Right atrium auricular region (tissue), 2 donors: Measurements from ENCODE around the gene GTSF1L. TPM values are rescaled to one million over a fixed set of nuclear protein-coding genes. Genes with fewer than 3 reads are reported as not detected.

Experiments used
- DNase-seq: peaks from one replicate; pipeline ENCODE4 v3.0.0-alpha.2; 2019; ENCODE audit warnings: low spot score
- H3K27ac ChIP-seq, 2 donors: fragments of 200-600 bp; sonication (generic); 1 replicate in 1 of 2; 2 replicates in 1 of 2; pipeline ENCODE4 v1.5.1; 2016 to 2019
- H3K27me3 ChIP-seq, 2 donors: fragments of 200-600 bp; sonication (generic); one replicate each; pipeline versions ENCODE4 v1.5.1 to v1.6.0; 2017 to 2019
- H3K36me3 ChIP-seq: fragments of 200-600 bp; sonication (generic); one replicate; pipeline ENCODE4 v1.5.1; 2016
- H3K4me1 ChIP-seq, 2 donors: fragments of 200-600 bp; sonication (generic); one replicate each; pipeline versions ENCODE4 v1.5.1 to v1.6.0; 2017 to 2019
- H3K4me3 ChIP-seq, 2 donors: fragments of 200-600 bp; sonication (generic); 1 replicate in 1 of 2; 2 replicates in 1 of 2; pipeline ENCODE4 v1.5.1; 2017 to 2019; ENCODE audit warnings: mild to moderate bottlenecking in 1 of 2, moderate library complexity in 1 of 2
- H3K9me3 ChIP-seq, 2 donors: fragments of 200-600 bp; sonication (generic); one replicate each; pipeline ENCODE4 v1.5.1; 2019
- CTCF ChIP-seq, 2 donors: fragments of 200-600 bp; sonication (generic); IDR thresholded peaks; one replicate each; pipeline ENCODE4 v1.5.1; 2019; ENCODE audit warnings: antibody characterized with exemption in 2 of 2
- total RNA-seq, 2 donors: library from RNA; depleted of rRNA; stranded (reverse); fragments of >200 nt; gene quantifications; one replicate each; pipeline ENCODE4 v1.1.0, GENCODE V29; 2016

GTSF1L gene
- total RNA-seq, 2 donors from 2014 or later, result not detected

- Histone ChIP-seq H3K4me3 (no peak overlapping the region), H3K9me3 (no peaks in the 10 kb centered on the region), H3K4me1 (no peaks in the 10 kb centered on the region), H3K27me3 (no peaks in the 10 kb centered on the region), H3K36me3 (no peaks in the 10 kb centered on the region), H3K27ac (no peak overlapping the region)
- no peak for DNase-seq
- TF ChIP-seq CTCF (IDR thresholded peaks at IDR 0.05), result no peak
These were observed 4.7 kb upstream of the GTSF1L start for GRCh38 chr20:43731469-43731868.

- no peaks in the 10 kb centered on the region for H3K36me3 ChIP-seq
- no peak for DNase-seq
- H3K27me3 ChIP-seq, result no peaks in the 10 kb centered on the region
- no peak for TF ChIP-seq CTCF (IDR thresholded peaks at IDR 0.05)
- no peak overlapping the region for H3K27ac ChIP-seq
- no peaks in the 10 kb centered on the region for H3K9me3 ChIP-seq
- H3K4me1 ChIP-seq, result no peaks in the 10 kb centered on the region
- H3K4me3 ChIP-seq, result no peak overlapping the region
These were observed 2.0 kb upstream of the GTSF1L start for GRCh38 chr20:43728686-43729255.

- no peak for TF ChIP-seq CTCF (IDR thresholded peaks at IDR 0.05)
- Histone ChIP-seq H3K27me3 (no peaks in the 10 kb centered on the region), H3K4me1 (no peaks in the 10 kb centered on the region), H3K27ac (no peak overlapping the region), H3K36me3 (no peaks in the 10 kb centered on the region), H3K4me3 (no peak overlapping the region), H3K9me3 (no peaks in the 10 kb centered on the region)
- DNase-seq, result no peak
These were observed 1.3 kb upstream of the GTSF1L start for GRCh38 chr20:43727980-43728590.

- H3K4me1 ChIP-seq, result no peaks in the 10 kb centered on the region
- no peak for TF ChIP-seq CTCF (IDR thresholded peaks at IDR 0.05)
- no peaks in the 10 kb centered on the region for H3K9me3 ChIP-seq
- no peak overlapping the region for H3K27ac ChIP-seq
- no peak for DNase-seq
- no peaks in the 10 kb centered on the region for H3K27me3 ChIP-seq
- no peaks in the 10 kb centered on the region for H3K36me3 ChIP-seq
- H3K4me3 ChIP-seq, result no peak overlapping the region
These were observed 469 bp downstream of the GTSF1L start for GRCh38 chr20:43726333-43726732.

- no peak for TF ChIP-seq CTCF (IDR thresholded peaks at IDR 0.05)
- H3K27me3 ChIP-seq, result no peaks in the 10 kb centered on the region
These were observed 1.1 kb downstream of the GTSF1L start for GRCh38 chr20:43725666-43726065.

GRCh38 chr20:43724383-43724782 is 2.4 kb downstream of the GTSF1L start:
- no peaks in the 10 kb centered on the region for H3K36me3 ChIP-seq
- no peaks in the 10 kb centered on the region for H3K4me1 ChIP-seq
- H3K27me3 ChIP-seq, result no peaks in the 10 kb centered on the region
- H3K9me3 ChIP-seq, result no peaks in the 10 kb centered on the region
- DNase-seq, result no peak
- no peak for TF ChIP-seq CTCF (IDR thresholded peaks at IDR 0.05)
- H3K27ac ChIP-seq, result no peak overlapping the region
- H3K4me3 ChIP-seq, result no peak overlapping the region

More at GRCh38 chr20:43725666-43726065, 1.1 kb downstream of the GTSF1L start:
- Histone ChIP-seq H3K27ac (no peak overlapping the region), H3K4me3 (no peak overlapping the region), H3K4me1 (no peaks in the 10 kb centered on the region), H3K9me3 (no peaks in the 10 kb centered on the region), H3K36me3 (no peaks in the 10 kb centered on the region)
- no peak for DNase-seq
